HAP-1 (cell line): Measurements from ENCODE around the gene USP32.

ENCODE experiments used
- DNase-seq, 2 experiments: peaks; one replicate each; pipeline ENCODE4 v3.0.0-alpha.2; 2016 to 2020; ENCODE audit warnings: low spot score in 2 of 2
- H3K27me3 ChIP-seq: fragments of 250-450 bp; sonication (Bioruptor Pico); 2 replicates; pipeline ENCODE4 v1.5.1; 2020; ENCODE audit warnings: low read depth, mild to moderate bottlenecking, moderate library complexity
- H3K36me3 ChIP-seq: fragments of 250-450 bp; sonication (Bioruptor Pico); replicated peaks from 2 replicates; pipeline ENCODE4 v1.5.1; 2020; ENCODE audit warnings: mild to moderate bottlenecking
- H3K4me1 ChIP-seq: fragments of 250-450 bp; sonication (Bioruptor Pico); 2 replicates; pipeline ENCODE4 v1.5.1; 2020; ENCODE audit warnings: mild to moderate bottlenecking
- H3K4me3 ChIP-seq: fragments of 250-450 bp; sonication (Bioruptor Pico); 2 replicates; pipeline ENCODE4 v1.5.1; 2020; ENCODE audit warnings: mild to moderate bottlenecking, moderate library complexity
- H3K9me3 ChIP-seq: fragments of 250-450 bp; sonication (Bioruptor Pico); 2 replicates; pipeline ENCODE4 v1.5.1; 2020; ENCODE audit warnings: mild to moderate bottlenecking, moderate library complexity
- in situ Hi-C: fragments of 300-500 bp; cut with MboI; formaldehyde crosslinking; loops from 3 replicates; pipeline ENCODE4 v1.14.3; 2020; ENCODE audit warnings: low sequenced_read_pairs, inconsistent platforms, mixed read lengths

The USP32 gene

DNA sequence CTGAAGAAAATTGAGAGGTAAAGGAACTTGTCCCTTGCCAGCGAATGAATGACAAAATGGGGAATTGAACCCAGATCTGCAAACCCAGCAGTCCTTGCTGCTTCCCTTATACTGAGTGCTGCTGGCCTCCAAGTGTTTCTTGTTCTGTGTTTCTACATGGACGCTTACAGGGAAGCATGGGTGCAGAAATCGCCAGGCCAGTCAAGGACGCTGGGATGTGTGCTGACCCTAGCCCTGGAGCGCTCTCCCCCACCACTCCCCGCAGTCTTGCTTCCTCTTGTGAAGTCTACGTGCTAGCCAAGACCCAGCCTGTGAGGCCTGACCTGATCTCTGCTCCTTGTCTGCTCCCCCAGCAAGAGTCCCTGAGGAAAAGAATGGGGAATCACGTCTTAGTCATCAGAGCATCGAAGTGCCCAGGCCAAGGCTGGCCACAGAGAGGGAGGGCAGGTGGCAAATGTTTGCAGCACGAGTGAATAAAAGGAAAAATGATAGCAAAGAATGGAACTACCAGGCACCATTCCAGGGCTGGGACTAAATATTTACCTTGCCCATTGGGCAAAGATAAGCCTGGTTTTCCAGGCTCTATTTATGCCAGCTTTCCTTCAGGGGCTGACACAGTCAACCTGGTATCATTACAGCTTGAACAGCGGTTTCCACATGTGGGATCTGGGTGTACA, 224.7 kb downstream of the USP32 start:
- DNase-seq, result no peak
- Histone ChIP-seq H3K36me3 (no peaks in the 10 kb centered on the region), H3K27me3 (peaks cover 13% of the 10 kb centered on the region), H3K9me3 (no peaks in the 10 kb centered on the region), H3K4me3 (no peak overlapping the region), H3K4me1 (no peaks in the 10 kb centered on the region)
- in situ Hi-C loops, result no loop called here

- Histone ChIP-seq H3K36me3 (no peaks in the 10 kb centered on the region), H3K9me3 (no peaks in the 10 kb centered on the region), H3K27me3 (peaks cover 13% of the 10 kb centered on the region), H3K4me3 (no peak overlapping the region), H3K4me1 (no peaks in the 10 kb centered on the region)
- DNase-seq, result no peak
- in situ Hi-C loops, result no loop called here
Measured at GRCh38 chr17:60165971-60166370, 226.0 kb downstream of the USP32 start.

GRCh38 chr17:60165223-60165622, 226.7 kb downstream of the USP32 start:
- no peak overlapping the region for H3K4me3 ChIP-seq
- H3K9me3 ChIP-seq, result no peaks in the 10 kb centered on the region
- peaks cover 15% of the 10 kb centered on the region for H3K27me3 ChIP-seq
- in situ Hi-C loops, result no loop called here
- no peaks in the 10 kb centered on the region for H3K36me3 ChIP-seq
- no peaks in the 10 kb centered on the region for H3K4me1 ChIP-seq
- DNase-seq, result no peak

GRCh38 chr17:60164697-60165096, 227.2 kb downstream of the USP32 start:
- DNase-seq, result no peak
- Histone ChIP-seq H3K4me1 (no peaks in the 10 kb centered on the region), H3K27me3 (peaks cover 15% of the 10 kb centered on the region), H3K36me3 (no peaks in the 10 kb centered on the region), H3K9me3 (no peaks in the 10 kb centered on the region), H3K4me3 (no peak overlapping the region)
- in situ Hi-C loops, result no loop called here

DNA sequence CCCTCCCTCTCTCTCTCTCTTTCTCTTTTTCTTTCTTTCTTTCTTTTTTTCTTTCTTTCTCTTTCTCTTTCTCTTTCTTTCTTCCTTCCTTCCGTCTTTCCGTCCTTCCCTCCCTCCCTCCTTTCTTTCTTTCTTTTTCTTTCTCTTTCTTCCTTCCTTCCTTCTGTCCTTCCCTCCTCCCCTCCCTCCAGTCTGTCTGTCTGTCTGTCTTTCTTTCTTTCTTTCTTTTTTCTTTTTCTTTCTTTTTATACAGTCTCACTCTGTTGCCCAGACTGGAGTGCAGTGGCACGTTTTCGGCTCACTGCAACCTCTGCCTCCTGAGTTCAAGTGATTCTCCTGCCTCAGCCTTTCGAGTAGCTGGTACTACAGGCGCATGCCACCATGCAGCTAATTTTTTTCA, 227.8 kb downstream of the USP32 start:
- DNase-seq, result no peak
- H3K36me3 ChIP-seq, result no peaks in the 10 kb centered on the region
- no peak overlapping the region for H3K4me3 ChIP-seq
- H3K27me3 ChIP-seq, result peaks cover 15% of the 10 kb centered on the region
- in situ Hi-C loops, result no loop called here
- H3K4me1 ChIP-seq, result no peaks in the 10 kb centered on the region
- no peaks in the 10 kb centered on the region for H3K9me3 ChIP-seq

DNA sequence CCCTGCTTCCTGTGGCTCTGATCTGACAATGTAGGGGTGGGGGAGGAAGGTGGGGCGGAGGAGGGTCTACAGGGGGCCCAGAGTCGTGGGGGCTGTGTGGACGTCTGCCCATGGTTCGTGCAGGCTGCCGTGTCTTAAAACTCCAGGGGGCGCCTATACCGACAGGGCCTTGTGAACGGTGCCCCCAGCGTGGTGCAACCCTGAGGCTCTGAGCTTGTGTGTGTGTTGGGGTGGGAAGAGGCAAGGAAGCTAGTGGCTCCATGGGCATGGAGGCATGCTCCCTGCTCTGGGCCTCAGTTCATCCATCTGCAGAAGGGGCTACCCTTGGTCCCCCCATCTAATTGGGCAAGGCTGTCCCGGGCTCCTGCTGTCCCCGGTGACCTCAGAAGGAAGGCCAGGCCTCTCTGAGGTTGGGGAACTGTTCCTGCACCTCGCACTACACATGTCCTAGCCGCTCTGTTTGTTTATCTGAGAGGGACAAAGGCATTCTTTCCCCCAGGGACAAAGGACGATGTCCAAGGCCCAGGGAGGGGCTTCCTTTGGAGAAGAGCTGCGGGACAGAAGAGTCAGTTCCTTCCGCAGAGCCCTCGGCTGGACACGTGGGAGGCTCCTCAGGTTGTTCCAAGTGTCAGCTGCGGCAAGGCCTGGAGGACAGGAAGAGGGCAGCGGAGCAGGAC, 228.7 kb downstream of the USP32 start:
- no peaks in the 10 kb centered on the region for H3K4me1 ChIP-seq
- no peaks in the 10 kb centered on the region for H3K9me3 ChIP-seq
- peak in 1 of 2 experiments; percentile 53 for DNase-seq
- H3K27me3 ChIP-seq, result peaks cover 15% of the 10 kb centered on the region
- no peak overlapping the region for H3K4me3 ChIP-seq
- in situ Hi-C loops, result no loop called here
- no peaks in the 10 kb centered on the region for H3K36me3 ChIP-seq

DNA sequence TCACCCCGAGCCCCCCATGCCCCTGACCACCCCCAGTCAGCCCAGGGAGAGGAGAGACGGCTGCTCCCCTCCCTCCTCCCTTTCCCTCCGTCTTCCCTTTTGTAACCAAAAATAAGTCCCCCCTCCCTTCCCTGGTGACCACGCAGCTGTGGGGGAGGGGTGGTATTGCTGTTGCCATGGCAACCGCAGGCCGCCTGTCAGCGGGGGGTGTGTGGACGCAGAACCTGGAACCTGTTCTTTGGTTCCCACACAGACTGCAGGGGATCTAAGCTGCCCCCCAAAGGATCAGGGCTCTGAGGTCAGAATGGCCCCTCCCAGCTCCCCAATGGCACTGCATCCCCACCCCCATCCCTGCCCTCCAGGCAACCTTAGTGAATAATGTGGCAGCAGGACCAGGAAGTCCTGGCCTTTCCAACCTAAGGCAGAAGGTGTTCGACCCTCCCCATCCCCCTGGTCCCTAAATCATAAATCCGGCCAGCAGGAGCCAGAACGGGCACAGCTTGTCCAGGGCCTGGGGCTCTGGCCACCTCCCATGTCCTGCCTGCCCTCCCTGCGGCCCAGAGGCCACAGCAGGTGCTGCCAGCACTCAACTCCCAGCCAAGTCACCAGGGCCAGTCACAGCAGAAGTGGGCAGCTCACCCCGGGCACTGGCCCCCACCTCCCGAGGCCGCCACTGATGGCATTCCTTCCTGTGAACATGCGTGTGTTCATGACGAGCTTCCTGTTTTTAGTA, 230.2 kb downstream of the USP32 start:
- no peaks in the 10 kb centered on the region for H3K36me3 ChIP-seq
- H3K27me3 ChIP-seq, result peaks cover 12% of the 10 kb centered on the region
- in situ Hi-C loops, result no loop called here
- peak in 1 of 2 experiments; percentile 38 for DNase-seq
- no peak overlapping the region for H3K4me3 ChIP-seq
- no peaks in the 10 kb centered on the region for H3K9me3 ChIP-seq
- no peaks in the 10 kb centered on the region for H3K4me1 ChIP-seq

DNA sequence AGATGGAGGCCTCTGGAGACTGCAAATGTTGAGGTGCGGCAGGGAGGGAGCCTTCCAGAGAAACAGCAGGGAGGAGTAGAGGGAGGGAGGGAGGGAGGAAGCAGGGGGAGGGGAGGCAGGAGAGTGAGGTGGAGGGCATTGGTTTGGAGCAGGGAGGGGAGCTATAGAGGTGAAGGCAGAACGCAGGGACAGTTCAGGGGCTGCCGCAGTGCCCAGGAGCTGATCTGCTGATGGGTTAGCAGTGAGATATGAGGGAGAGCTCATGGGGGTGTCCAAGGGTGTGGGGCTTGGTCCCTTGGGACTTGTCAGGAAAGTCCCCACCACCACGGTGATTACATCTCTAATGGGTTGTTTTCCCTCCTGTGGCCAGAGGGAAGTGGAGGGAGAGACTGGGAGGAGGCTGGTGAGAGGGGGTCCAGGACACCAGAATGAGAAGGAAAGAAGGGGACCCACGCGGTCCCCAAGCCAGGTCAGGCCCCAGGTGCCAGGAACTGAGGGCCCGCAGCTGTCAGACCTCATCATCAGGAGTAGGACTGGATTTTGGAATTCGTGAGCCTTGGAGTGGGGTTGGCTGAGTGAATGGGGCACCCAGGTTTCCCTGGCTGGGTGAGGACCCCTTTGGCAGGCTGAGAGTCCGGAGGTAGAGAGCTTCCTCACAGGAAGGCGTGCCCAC, 231.0 kb downstream of the USP32 start:
- Histone ChIP-seq H3K9me3 (no peaks in the 10 kb centered on the region), H3K4me1 (no peaks in the 10 kb centered on the region), H3K27me3 (peaks cover 4% of the 10 kb centered on the region), H3K36me3 (no peaks in the 10 kb centered on the region), H3K4me3 (no peak overlapping the region)
- in situ Hi-C loops, result no loop called here
- DNase-seq, result no peak

DNA sequence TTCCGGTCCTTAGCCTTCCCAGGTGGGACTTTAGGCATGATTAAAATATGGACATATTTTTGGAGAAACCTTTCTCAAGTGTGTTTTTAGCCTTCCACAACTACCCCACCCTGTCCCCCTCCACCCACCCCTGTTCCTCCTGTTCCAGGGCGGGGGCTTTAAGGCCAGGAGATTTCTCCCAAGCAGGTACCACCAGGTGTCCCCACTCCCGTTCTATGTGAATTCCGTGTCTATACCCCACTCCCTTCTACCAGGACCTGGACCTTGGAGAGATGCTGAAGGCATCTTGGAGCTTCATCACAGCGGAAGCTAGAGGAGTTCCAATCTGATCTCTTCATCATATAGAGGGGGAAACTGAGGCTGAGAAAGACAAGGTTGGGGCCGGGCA, 232.5 kb downstream of the USP32 start:
- in situ Hi-C loops, result no loop called here
- H3K4me3 ChIP-seq, result no peak overlapping the region
- no peaks in the 10 kb centered on the region for H3K36me3 ChIP-seq
- 0 out of 2 replicates have a peak, but pooled peaks cover 2% of the 10 kb centered on the region for H3K27me3 ChIP-seq
- no peaks in the 10 kb centered on the region for H3K9me3 ChIP-seq
- no peak for DNase-seq
- H3K4me1 ChIP-seq, result no peaks in the 10 kb centered on the region

DNA sequence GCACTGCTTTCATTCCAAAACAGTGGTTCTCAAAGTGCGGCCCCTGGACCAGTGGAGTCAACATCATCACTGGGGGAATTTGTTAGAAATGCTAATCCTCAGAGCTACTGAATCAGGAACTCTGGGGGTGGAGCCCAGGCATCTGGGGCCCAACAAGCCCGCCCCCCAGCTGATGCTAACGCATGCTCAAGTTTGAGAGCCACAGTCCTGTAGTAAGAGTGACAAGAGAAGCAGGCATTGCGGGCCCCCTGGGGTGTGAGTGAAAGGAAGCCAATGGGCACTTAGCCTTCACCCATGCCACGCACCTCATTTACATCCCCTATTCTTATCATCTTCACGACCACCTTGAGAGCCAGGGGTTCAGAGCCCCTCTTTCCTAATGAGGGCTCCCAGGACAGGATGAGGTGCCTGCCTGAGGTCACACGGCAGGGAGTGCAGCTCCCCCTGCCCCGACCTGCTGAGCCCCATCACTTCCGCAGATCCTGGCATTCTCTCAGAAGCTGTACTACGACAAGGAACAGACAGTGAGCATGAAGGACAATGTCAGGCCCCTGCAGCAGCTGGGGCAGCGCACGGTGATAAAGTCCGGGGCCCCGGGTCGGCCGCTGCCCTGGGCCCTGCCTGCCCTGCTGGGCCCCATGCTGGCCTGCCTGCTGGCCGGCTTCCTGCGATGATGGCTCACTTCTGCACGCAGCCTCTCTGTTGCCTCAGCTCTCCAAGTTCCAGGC, 233.0 kb downstream of the USP32 start:
- no peak for DNase-seq
- H3K9me3 ChIP-seq, result no peaks in the 10 kb centered on the region
- no peaks in the 10 kb centered on the region for H3K4me1 ChIP-seq
- in situ Hi-C loops, result no loop called here
- no peaks in the 10 kb centered on the region for H3K36me3 ChIP-seq
- H3K27me3 ChIP-seq, result 0 out of 2 replicates have a peak, but pooled peaks cover 2% of the 10 kb centered on the region
- no peak overlapping the region for H3K4me3 ChIP-seq

DNA sequence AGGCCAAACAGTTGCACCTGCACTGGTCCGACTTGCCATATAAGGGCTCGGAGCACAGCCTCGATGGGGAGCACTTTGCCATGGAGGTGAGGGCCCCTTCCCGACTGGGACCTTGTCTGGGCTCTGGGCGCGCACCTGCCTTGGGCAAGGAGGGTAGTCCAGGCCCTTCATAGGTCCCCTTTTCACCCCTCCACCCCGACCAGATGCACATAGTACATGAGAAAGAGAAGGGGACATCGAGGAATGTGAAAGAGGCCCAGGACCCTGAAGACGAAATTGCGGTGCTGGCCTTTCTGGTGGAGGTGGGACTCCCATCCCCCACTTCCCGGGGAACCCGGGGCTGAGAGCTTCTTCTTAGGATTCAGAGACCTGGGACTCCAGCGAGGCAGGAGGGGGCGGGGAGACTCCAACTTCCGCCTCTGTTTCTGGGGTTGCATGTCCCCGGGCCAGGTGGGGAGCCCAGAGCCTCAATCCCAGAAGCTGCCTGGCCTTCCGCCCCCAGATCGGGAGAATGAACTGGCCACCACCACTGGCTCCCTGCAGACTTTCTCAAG, 234.4 kb downstream of the USP32 start:
- Histone ChIP-seq H3K9me3 (no peaks in the 10 kb centered on the region), H3K4me3 (no peak overlapping the region), H3K4me1 (no peaks in the 10 kb centered on the region), H3K27me3 (0 out of 2 replicates have a peak, but pooled peaks cover 4% of the 10 kb centered on the region), H3K36me3 (no peaks in the 10 kb centered on the region)
- DNase-seq, result no peak
- in situ Hi-C loops, result no loop called here

GRCh38 chr17:60156746-60157145, 235.2 kb downstream of the USP32 start:
- 0 out of 2 replicates have a peak, but pooled peaks cover 7% of the 10 kb centered on the region for H3K27me3 ChIP-seq
- no peak for DNase-seq
- H3K4me3 ChIP-seq, result no peak overlapping the region
- no peaks in the 10 kb centered on the region for H3K9me3 ChIP-seq
- no peaks in the 10 kb centered on the region for H3K4me1 ChIP-seq
- no peaks in the 10 kb centered on the region for H3K36me3 ChIP-seq
- in situ Hi-C loops, result no loop called here

DNA sequence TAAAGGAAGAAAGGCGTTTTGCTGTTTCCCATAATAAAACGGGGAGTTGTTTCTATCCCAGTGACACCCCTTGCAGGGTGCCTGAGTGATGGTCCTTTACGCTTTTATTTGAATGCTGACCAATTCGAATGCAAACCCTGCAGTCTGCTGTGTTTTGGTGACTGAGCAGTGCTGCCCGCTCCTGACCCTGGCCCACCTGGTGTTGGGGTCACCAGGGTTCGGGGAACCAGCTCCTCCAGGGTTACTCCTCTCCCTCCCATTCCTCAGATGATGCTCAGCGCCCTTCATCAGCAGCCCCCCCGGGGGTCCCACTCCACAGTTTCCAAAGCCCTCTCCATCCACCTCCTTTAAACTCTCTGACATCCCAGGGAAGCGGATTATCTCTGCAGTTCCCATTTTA, 236.1 kb downstream of the USP32 start:
- in situ Hi-C loops, result no loop called here
- no peaks in the 10 kb centered on the region for H3K4me1 ChIP-seq
- no peak overlapping the region for H3K4me3 ChIP-seq
- H3K36me3 ChIP-seq, result no peaks in the 10 kb centered on the region
- H3K27me3 ChIP-seq, result peaks cover 12% of the 10 kb centered on the region
- no peaks in the 10 kb centered on the region for H3K9me3 ChIP-seq
- no peak for DNase-seq
